SU-DHL-6 (cell line): Measurements from ENCODE around the gene CLEC2D.

Experiments used
- H2AFZ ChIP-seq: fragments of 200-600 bp; sonication (generic); 2 replicates; pipeline ENCODE4 v1.6.1; 2014; ENCODE audit warnings: low read depth, mild to moderate bottlenecking, moderate library complexity, mixed read lengths, antibody characterized with exemption, low read length; ENCODE audit not compliant: severe bottlenecking
- H3F3A ChIP-seq: fragments of 200-600 bp; shearing (Covaris generic); 2 replicates; pipeline ENCODE4 v1.6.0; 2016; ENCODE audit warnings: antibody characterized with exemption, mild to moderate bottlenecking; ENCODE audit not compliant: insufficient read depth
- H3K27ac ChIP-seq: fragments of 200-600 bp; sonication (generic); 2 replicates; pipeline ENCODE4 v1.5.1; 2016; ENCODE audit warnings: low read depth, mild to moderate bottlenecking, low read length, moderate library complexity, mixed read lengths
- H3K27me3 ChIP-seq: fragments of 200-600 bp; sonication (generic), shearing (Covaris generic); 2 replicates; pipeline ENCODE4 v1.6.0; 2014; ENCODE audit warnings: mild to moderate bottlenecking, low read length
- H3K36me3 ChIP-seq: fragments of 200-600 bp; sonication (generic); 2 replicates; pipeline ENCODE4 v1.6.1; 2014; ENCODE audit warnings: mild to moderate bottlenecking, low read length, mixed read lengths
- H3K4me2 ChIP-seq: fragments of 300-600, 200-600 bp; shearing (Covaris generic), sonication (generic); 2 replicates; pipeline ENCODE4 v1.6.0; 2014; ENCODE audit warnings: low read length, low read depth, mild to moderate bottlenecking; ENCODE audit not compliant: poor library complexity, severe bottlenecking
- H3K4me3 ChIP-seq: fragments of 200-600 bp; sonication (generic); 2 replicates; pipeline ENCODE4 v1.5.1; 2014; ENCODE audit warnings: antibody characterized with exemption, low read length, mild to moderate bottlenecking, mixed read lengths; ENCODE audit not compliant: insufficient read depth, poor library complexity, severe bottlenecking
- H3K79me2 ChIP-seq: fragments of 200-600 bp; sonication (generic); 2 replicates; pipeline ENCODE4 v1.6.1; 2014; ENCODE audit warnings: mild to moderate bottlenecking, low read length, moderate library complexity; ENCODE audit not compliant: insufficient read depth
- H3K9ac ChIP-seq: fragments of 200-600 bp; sonication (generic); 2 replicates; pipeline ENCODE4 v1.7.0; 2014; ENCODE audit warnings: mild to moderate bottlenecking, low read length
- H3K9me2 ChIP-seq: fragments of 200-600 bp; sonication (generic); replicated peaks from 2 replicates; pipeline ENCODE4 v1.6.1; 2014; ENCODE audit warnings: low read length; ENCODE audit not compliant: insufficient read depth
- H3K9me3 ChIP-seq: fragments of 200-600 bp; sonication (generic); 2 replicates; pipeline ENCODE4 v1.6.1; 2014; ENCODE audit warnings: low read length, mixed read lengths; ENCODE audit not compliant: insufficient read depth
- H4K20me1 ChIP-seq: fragments of 200-600 bp; sonication (generic); 2 replicates; pipeline ENCODE4 v1.6.1; 2014; ENCODE audit warnings: low read depth, mild to moderate bottlenecking, antibody characterized with exemption, low read length, moderate library complexity, mixed read lengths
- CTCF ChIP-seq: fragments of 200-600 bp; sonication (generic); IDR thresholded peaks from one replicate; pipeline ENCODE4 v1.5.1; 2017; ENCODE audit warnings: antibody characterized with exemption, mild to moderate bottlenecking, low read length, moderate library complexity; ENCODE audit not compliant: insufficient read depth, poor library complexity, severe bottlenecking
- EZH2phosphoT487 ChIP-seq: fragments of 200-600 bp; sonication (generic), shearing (Covaris generic); conservative IDR thresholded peaks from 2 replicates; pipeline ENCODE4 v1.6.1; 2018; ENCODE audit warnings: mild to moderate bottlenecking, antibody characterized with exemption, low read length, moderate library complexity, mixed read lengths

The CLEC2D gene

DNA sequence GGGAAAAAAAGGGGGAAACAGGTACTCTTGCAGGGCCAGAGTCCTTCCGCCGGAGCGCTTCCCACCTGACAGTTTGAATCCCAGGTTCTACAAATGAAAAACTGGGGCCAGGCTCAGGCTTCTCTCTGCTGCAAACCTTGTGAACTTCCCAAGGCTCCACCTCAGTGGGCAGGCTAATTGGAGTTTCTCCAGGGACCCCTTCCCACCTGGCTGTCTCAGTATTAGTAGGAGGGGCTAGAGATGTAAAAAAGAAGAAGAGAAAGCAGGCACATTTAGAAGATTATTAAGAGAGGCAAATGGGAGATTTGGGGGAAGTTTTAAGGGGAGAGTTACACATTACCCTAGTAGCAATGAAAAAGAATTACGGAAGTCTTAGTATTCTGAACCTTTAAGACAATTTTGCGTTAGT, 20.0 kb upstream of the CLEC2D start:
- Histone ChIP-seq H3K4me3 (peak overlapping the region; percentile 60), H2AFZ (no peak overlapping the region), H3K9me3 (no peaks in the 10 kb centered on the region; the same call in 1 of the 2 replicates), H3K27me3 (no peaks in the 10 kb centered on the region), H3F3A (peaks cover 45% of the 10 kb centered on the region), H3K36me3 (peaks cover 7% of the 10 kb centered on the region; the same call in 1 of the 2 replicates), H3K27ac (peak overlapping the region; percentile 99), H3K9ac (peak overlapping the region; percentile 86), H3K9me2 (no peaks in the 10 kb centered on the region), H4K20me1 (no peaks in the 10 kb centered on the region), H3K4me2 (peak overlapping the region; percentile 100), H3K79me2 (peaks cover 26% of the 10 kb centered on the region; the same call in 1 of the 2 replicates)
- no peak for TF ChIP-seq EZH2phosphoT487
- no peak for TF ChIP-seq CTCF

- H3K79me2 ChIP-seq: peaks cover 26% of the 10 kb centered on the region; the same call in 1 of the 2 replicates
- no peak overlapping the region for H2AFZ ChIP-seq
- H3F3A ChIP-seq: peaks cover 45% of the 10 kb centered on the region
- no peaks in the 10 kb centered on the region for H3K27me3 ChIP-seq
- peaks cover 7% of the 10 kb centered on the region; the same call in 1 of the 2 replicates for H3K36me3 ChIP-seq
- H3K9me2 ChIP-seq: no peaks in the 10 kb centered on the region
- peak overlapping the region; percentile 60 for H3K4me3 ChIP-seq
- no peak for TF ChIP-seq CTCF
- no peak for TF ChIP-seq EZH2phosphoT487
- H3K27ac ChIP-seq: peak overlapping the region; percentile 99
- no peaks in the 10 kb centered on the region; the same call in 1 of the 2 replicates for H3K9me3 ChIP-seq
- peak overlapping the region; percentile 86 for H3K9ac ChIP-seq
- H3K4me2 ChIP-seq: peak overlapping the region; percentile 100
- H4K20me1 ChIP-seq: no peaks in the 10 kb centered on the region
These were observed 19.3 kb upstream of the CLEC2D start for GRCh38 chr12:9650151-9650576.

- Histone ChIP-seq H2AFZ (no peak overlapping the region), H3F3A (peaks cover 41% of the 10 kb centered on the region), H4K20me1 (no peaks in the 10 kb centered on the region), H3K27me3 (no peaks in the 10 kb centered on the region), H3K9me3 (no peaks in the 10 kb centered on the region), H3K9me2 (no peaks in the 10 kb centered on the region), H3K9ac (peak overlapping the region; percentile 86), H3K27ac (peak overlapping the region; percentile 99), H3K4me2 (peak overlapping the region; percentile 100), H3K36me3 (peaks cover 10% of the 10 kb centered on the region; the same call in 1 of the 2 replicates), H3K4me3 (peak overlapping the region; percentile 5), H3K79me2 (peaks cover 26% of the 10 kb centered on the region; the same call in 1 of the 2 replicates)
- TF ChIP-seq CTCF: no peak
These were observed 18.2 kb upstream of the CLEC2D start for GRCh38 chr12:9651265-9651729.
